GM12892 (cell line): ENCODE measurements around the gene MDH1.

ENCODE experiments used
- DNase-seq: peaks from one replicate; pipeline ENCODE4 v3.0.0; 2011; ENCODE audit not compliant: insufficient read length
- FAIRE-seq: peaks from 2 replicates; lab custom pipeline; 2011; peaks lifted over from hg19 to GRCh38; lab: Jason Lieb, UNC
- POLR2A ChIP-seq: IDR thresholded peaks from 2 replicates; pipeline ENCODE4 v1.6.1; 2011; ENCODE audit warnings: low read depth, low read length, control low read depth
- POLR2AphosphoS5 ChIP-seq: IDR thresholded peaks from 2 replicates; pipeline ENCODE4 v1.6.1; 2011; ENCODE audit warnings: low read depth, low read length, control low read depth
- TAF1 ChIP-seq: IDR thresholded peaks from 2 replicates; pipeline ENCODE4 v1.6.1; 2011; ENCODE audit warnings: low read depth, mild to moderate bottlenecking, control low read depth, low read length, borderline replicate concordance

The MDH1 gene

DNA sequence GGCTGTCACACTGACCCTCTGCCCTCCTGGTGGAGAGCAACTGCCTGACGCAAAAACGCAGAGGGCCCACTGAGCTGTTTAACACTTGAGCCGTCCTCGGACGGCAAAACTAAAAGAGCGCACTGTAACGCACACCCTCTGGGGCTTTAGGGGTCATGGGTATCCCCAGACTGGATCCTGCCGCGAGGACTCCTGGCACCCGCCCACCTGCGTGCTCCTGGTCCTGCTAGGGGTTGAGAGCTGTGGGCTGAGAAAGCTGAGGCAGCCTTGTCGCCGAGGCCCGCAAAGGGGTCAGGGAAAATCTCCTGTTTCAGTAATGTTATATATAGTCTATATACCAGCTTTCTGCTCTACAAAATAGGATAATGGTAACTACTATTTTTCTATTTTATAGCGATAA, 39.1 kb downstream of the MDH1 start:
- DNase-seq (no peak), FAIRE-seq (no peak)
- TF ChIP-seq POLR2AphosphoS5 (no peak), TAF1 (no peak), POLR2A (no peak)

- DNase-seq (no peak), FAIRE-seq (no peak)
- TF ChIP-seq POLR2AphosphoS5: no peak
- TF ChIP-seq TAF1: no peak
- no peak for TF ChIP-seq POLR2A
Observed at GRCh38 chr2:63628403-63628942, 39.7 kb downstream of the MDH1 start.

DNA sequence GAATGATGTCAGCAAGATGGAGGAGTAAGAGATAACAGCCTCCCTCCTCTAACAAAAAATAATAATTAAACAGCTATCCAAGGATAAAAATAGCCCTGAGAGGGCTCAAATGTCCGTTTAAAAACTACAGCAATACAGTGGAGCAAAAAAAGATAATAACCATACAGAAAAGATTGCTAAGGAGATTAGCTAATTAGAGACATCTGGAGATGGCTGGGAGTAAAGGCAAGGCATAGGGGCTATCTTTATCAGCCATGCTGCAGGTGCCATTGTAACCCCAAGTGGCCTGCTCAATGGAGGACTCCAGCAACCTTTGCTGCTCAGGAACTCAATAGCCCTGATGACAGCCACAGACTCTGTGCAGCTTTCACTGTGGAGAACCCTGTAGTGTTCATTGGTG, 42.7 kb downstream of the MDH1 start:
- FAIRE-seq (no peak), DNase-seq (no peak)
- TF ChIP-seq POLR2A (no peak), POLR2AphosphoS5 (no peak), TAF1 (no peak)

DNA sequence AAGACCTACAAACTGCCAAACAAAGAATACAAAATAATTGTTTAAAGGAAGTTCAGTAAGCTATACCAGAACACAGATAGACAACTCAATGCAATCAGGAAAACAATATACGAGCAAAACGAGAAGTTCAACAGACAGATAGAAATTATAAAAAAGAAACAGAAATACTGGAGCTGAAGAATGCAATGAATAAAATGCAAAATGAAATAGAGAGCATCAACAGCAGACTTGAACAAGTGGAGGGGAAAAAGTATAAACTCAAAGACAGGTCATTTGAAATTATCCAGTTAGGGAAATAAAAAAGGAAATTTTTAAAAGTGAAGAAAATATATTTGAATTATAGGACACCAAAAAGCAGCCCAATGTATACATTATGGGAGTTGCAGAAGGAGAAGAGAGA, 43.6 kb downstream of the MDH1 start:
- no peak for FAIRE-seq
- no peak for TF ChIP-seq POLR2AphosphoS5
- TF ChIP-seq TAF1: no peak
- TF ChIP-seq POLR2A: no peak

DNA sequence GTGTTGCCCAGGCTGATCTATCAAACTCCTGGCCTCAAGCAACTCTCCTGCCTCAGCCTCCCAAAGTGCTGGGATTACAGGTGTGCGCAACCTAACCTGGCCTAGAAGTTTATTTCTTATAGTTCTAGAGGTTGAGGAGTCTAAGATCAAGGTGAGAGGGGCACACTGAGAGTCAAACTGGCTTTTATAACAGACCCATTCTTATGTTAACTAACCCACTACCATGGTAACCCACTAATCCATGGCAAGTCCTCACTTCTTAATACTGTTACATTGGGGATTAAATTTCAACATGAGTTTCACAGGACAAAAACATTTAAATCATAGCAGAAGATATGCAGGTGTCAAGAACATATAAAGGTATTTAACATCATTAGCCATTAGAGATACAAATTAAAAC, 50.6 kb downstream of the MDH1 start:
- TF ChIP-seq TAF1: no peak
- TF ChIP-seq POLR2AphosphoS5: no peak
- no peak for TF ChIP-seq POLR2A
- no peak for FAIRE-seq
- no peak for DNase-seq

More for the DNA sequence above, 43.6 kb downstream of the MDH1 start:
- DNase-seq: no peak

DNA sequence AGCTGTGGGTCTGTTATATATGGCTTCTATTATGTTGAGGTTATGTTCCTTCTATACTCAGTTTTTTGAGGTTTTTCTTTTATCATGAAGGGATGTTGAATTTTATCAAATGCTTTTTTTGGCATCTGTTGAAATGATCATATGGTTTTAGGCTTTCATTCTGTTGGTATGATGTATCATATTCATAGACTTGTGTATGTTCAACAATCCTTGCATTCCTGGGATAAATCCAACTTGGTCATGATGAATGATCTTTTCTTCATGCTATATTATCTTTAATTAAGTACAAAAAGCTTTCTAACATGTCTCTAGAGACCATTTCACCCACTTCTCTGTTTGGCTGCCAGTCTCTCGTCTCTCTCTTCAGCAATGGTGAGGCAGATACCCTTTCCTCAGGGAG, 54.2 kb downstream of the MDH1 start:
- FAIRE-seq: no peak
- no peak for DNase-seq
- no peak for TF ChIP-seq POLR2A
- no peak for TF ChIP-seq POLR2AphosphoS5
- TF ChIP-seq TAF1: no peak

DNA sequence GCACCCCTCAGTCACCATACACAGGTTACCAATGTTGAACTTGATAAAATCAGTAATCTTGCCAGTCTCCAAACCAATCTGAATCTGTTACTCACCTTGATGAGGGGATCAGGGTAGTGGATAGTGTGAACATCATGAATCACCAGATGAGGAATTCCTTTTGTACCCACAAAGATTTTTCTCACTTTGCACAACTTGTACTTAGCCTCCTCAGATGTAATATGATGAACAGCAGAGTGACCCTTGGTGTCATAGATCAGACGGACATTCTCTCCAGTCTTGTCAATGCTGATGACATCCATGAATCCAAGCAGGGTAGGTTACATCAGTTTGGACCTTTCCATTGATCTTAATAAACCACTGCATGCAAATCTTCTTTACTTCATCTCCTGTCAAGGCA, 54.7 kb downstream of the MDH1 start:
- FAIRE-seq (no peak), DNase-seq (no peak)
- TF ChIP-seq POLR2A (no peak), TAF1 (no peak), POLR2AphosphoS5 (no peak)

DNA sequence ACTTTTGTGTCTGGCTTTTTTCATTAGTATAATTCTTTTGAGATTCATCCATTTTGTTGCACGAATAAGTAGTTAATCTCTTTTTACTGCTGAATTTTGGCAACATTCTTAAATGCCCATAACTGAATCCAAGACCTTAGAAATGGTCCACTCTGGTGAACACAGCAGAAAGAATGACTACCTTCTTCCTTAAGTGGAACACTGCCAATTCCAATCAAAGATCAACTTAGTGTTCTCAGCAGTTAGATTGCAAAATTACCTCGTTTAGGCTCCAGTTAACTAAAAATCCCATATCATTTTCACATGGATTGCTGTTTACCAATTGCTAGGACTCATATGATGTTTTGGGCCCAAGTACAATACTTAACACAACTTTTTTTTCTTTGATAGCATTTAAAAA, 59.9 kb downstream of the MDH1 start:
- DNase-seq (no peak), FAIRE-seq (no peak)
- TF ChIP-seq TAF1 (no peak), POLR2AphosphoS5 (no peak), POLR2A (no peak)

- FAIRE-seq: no peak
- DNase-seq: no peak
- no peak for TF ChIP-seq POLR2AphosphoS5
- no peak for TF ChIP-seq TAF1
- TF ChIP-seq POLR2A: no peak
Observed at GRCh38 chr2:63649829-63650228, 61.1 kb downstream of the MDH1 start.

DNA sequence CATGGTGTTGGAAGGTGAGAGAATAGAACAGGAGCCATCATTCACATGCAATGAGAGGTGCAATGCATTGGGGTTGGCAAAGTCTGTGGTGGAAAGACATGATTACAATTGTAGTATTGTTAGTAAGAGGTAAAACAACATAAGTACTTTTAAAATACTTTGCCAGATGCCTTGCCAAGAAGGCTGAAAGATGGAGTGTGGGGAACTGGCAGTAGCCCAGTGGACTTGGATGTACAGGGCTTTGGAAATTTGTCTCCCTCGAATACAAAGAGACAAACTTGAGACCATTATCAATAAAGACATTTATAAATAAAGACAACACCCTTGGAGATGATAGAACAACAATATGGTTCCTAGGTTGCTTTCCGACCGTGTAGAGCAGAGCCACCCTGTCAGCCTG, 62.0 kb downstream of the MDH1 start:
- no peak for DNase-seq
- no peak for FAIRE-seq
- TF ChIP-seq TAF1: no peak
- TF ChIP-seq POLR2A: no peak

GRCh38 chr2:63651356-63651755, 62.6 kb downstream of the MDH1 start:
- FAIRE-seq: no peak

GRCh38 chr2:63651861-63652651, 63.3 kb downstream of the MDH1 start:
- TF ChIP-seq TAF1 (no peak), POLR2AphosphoS5 (no peak), POLR2A (no peak)
- DNase-seq: no peak
- FAIRE-seq: no peak

More at GRCh38 chr2:63651356-63651755, 62.6 kb downstream of the MDH1 start:
- no peak for DNase-seq
- TF ChIP-seq POLR2AphosphoS5 (no peak), TAF1 (no peak), POLR2A (no peak)

GRCh38 chr2:63652652-63652985, 63.9 kb downstream of the MDH1 start:
- FAIRE-seq: no peak

More at GRCh38 chr2:63652652-63652985, 63.9 kb downstream of the MDH1 start:
- DNase-seq: no peak
- TF ChIP-seq POLR2AphosphoS5 (no peak), TAF1 (no peak), POLR2A (no peak)
